HepG2 (cell line): ENCODE results near the gene TENT5A. TPM values are rescaled to one million over a fixed set of nuclear protein-coding genes. Genes with fewer than 3 reads are reported as not detected.

ENCODE experiments used
- ATAC-seq: fragments of 200-7000 bp; cut with Tn5 transposase; 3 replicates; pipeline ENCODE4 v1.9.1; 2020; ENCODE audit warnings: mild to moderate bottlenecking, moderate library complexity
- BruUV-seq: library from RNA; stranded (reverse); fragments of 400-500 nt; replicated peaks from 2 replicates; lab custom pipeline; 2021; lab: Mats Ljungman, UMichigan
- CTCF ChIA-PET: fragments of 300-600 bp; formaldehyde crosslinking; extraction: SDS; loops from one replicate; lab custom pipeline; 2021; ENCODE audit warnings: low total read pairs, inconsistent platforms, low intra/inter-chr PET ratio; lab: Yijun Ruan, JAX
- POLR2A ChIA-PET: fragments of 350-600 bp; sonication (Branson Sonifier 250); formaldehyde crosslinking; loops from one replicate; lab custom pipeline; 2020; ENCODE audit warnings: antibody characterized with exemption, inconsistent platforms; lab: Yijun Ruan, JAX
- DNase-seq: peaks from one replicate; pipeline ENCODE4 v3.0.0-alpha.2; 2015; ENCODE audit warnings: low spot score
- FAIRE-seq: peaks from 3 replicates; lab custom pipeline; 2011; peaks lifted over from hg19 to GRCh38; lab: Jason Lieb, UNC
- H2AFZ ChIP-seq: one replicate; pipeline ENCODE4 v1.6.1; 2011; ENCODE audit warnings: low read length, inconsistent platforms
- H3K27ac ChIP-seq: fragments of 300-600 bp; 3 replicates; pipeline ENCODE4 v1.8.0; 2011; ENCODE audit warnings: mixed run types, mild to moderate bottlenecking, mixed read lengths, low read length, inconsistent platforms; ENCODE audit not compliant: insufficient read depth; ENCODE audit errors: extremely low read length
- H3K27me3 ChIP-seq, 2 experiments: fragments of 200-600 bp in 1 of 2; 2 replicates in 1 of 2; 3 replicates in 1 of 2; pipeline versions ENCODE4 v1.6.0 to v1.8.0; 2011; ENCODE audit warnings: low read length in 2 of 2, mild to moderate bottlenecking in 2 of 2, moderate library complexity in 2 of 2, inconsistent platforms in 1 of 2; ENCODE audit not compliant: insufficient read depth in 2 of 2, control insufficient read depth in 1 of 2
- H3K36me3 ChIP-seq, 2 experiments: fragments of 200-600 bp in 1 of 2; replicated peaks in 1 of 2; 2 replicates in 1 of 2; 3 replicates in 1 of 2; pipeline versions ENCODE4 v1.5.1 to v1.8.0; 2011; ENCODE audit warnings: low read length in 2 of 2, inconsistent platforms in 1 of 2; ENCODE audit not compliant: insufficient read depth in 2 of 2, control insufficient read depth in 1 of 2
- H3K4me1 ChIP-seq: 2 replicates; pipeline ENCODE4 v1.5.1; 2012; ENCODE audit warnings: low read length, inconsistent platforms; ENCODE audit not compliant: insufficient read depth
- H3K4me2 ChIP-seq: 2 replicates; pipeline ENCODE4 v1.6.0; 2011; ENCODE audit warnings: low read depth, low read length, inconsistent platforms
- H3K4me3 ChIP-seq, 3 experiments: fragments of 200-600 bp in 1 of 3; sonication (generic), shearing (Covaris generic) in 1 of 3; replicated peaks in 1 of 3; 2 replicates each; pipeline ENCODE4 v1.5.1; 2011 to 2016; ENCODE audit warnings: low read length in 3 of 3, inconsistent platforms in 2 of 3, low read depth in 2 of 3, mild to moderate bottlenecking in 2 of 3, control low read depth in 1 of 3, mixed read lengths in 1 of 3; ENCODE audit not compliant: insufficient read depth in 1 of 3
- H3K79me2 ChIP-seq: one replicate; pipeline ENCODE4 v1.6.1; 2011; ENCODE audit warnings: low read length, inconsistent platforms; ENCODE audit not compliant: insufficient read depth
- H3K9ac ChIP-seq: 2 replicates; pipeline ENCODE4 v1.6.0; 2011; ENCODE audit warnings: mild to moderate bottlenecking, low read depth, low read length, inconsistent platforms; ENCODE audit not compliant: insufficient read depth
- H3K9me3 ChIP-seq: 2 replicates; pipeline ENCODE4 v1.5.1; 2012; ENCODE audit warnings: mild to moderate bottlenecking, low read length
- H4K20me1 ChIP-seq: 2 replicates; pipeline ENCODE4 v1.6.0; 2011; ENCODE audit warnings: inconsistent platforms, mild to moderate bottlenecking, low read length, moderate library complexity; ENCODE audit not compliant: insufficient read depth
- DR1 ChIP-seq: sonication (generic); formaldehyde crosslinking; IDR thresholded peaks from 2 replicates; pipeline ENCODE4 v1.8.0; 2021; ENCODE audit warnings: mild to moderate bottlenecking, missing genetic modification reagents, inconsistent platforms
- FOXO1 ChIP-seq: sonication (generic); formaldehyde crosslinking; IDR thresholded peaks from 2 replicates; pipeline ENCODE4 v1.4.0; 2020; ENCODE audit warnings: missing genetic modification reagents
- GTF2F1 ChIP-seq: fragments of 150-350 bp; IDR thresholded peaks from 2 replicates; pipeline ENCODE4 v1.6.1; 2014; ENCODE audit warnings: low read length
- MAFF ChIP-seq: IDR thresholded peaks from 2 replicates; pipeline ENCODE4 v1.6.1; 2011; ENCODE audit warnings: low read depth, low read length, improper control_type of control experiment
- MAFG ChIP-seq: sonication (generic); formaldehyde crosslinking; IDR thresholded peaks from 2 replicates; pipeline ENCODE4 v1.5.1; 2020; ENCODE audit warnings: mild to moderate bottlenecking, missing genetic modification reagents
- THAP11 ChIP-seq: IDR thresholded peaks from 2 replicates; pipeline ENCODE4 v1.6.1; 2016; ENCODE audit warnings: missing biosample characterization, missing genetic modification reagents
- YEATS4 ChIP-seq: sonication (generic); formaldehyde crosslinking; IDR thresholded peaks from 2 replicates; pipeline ENCODE4 v1.4.0; 2020; ENCODE audit warnings: missing genetic modification reagents, borderline replicate concordance
- ZFP62 ChIP-seq: sonication (generic); formaldehyde crosslinking; IDR thresholded peaks from 2 replicates; pipeline ENCODE4 v1.4.0; 2020; ENCODE audit warnings: missing genetic modification reagents
- ZNF17 ChIP-seq: sonication (generic); formaldehyde crosslinking; IDR thresholded peaks from 2 replicates; pipeline ENCODE4 v1.5.0; 2020; ENCODE audit warnings: mild to moderate bottlenecking, missing genetic modification reagents
- ZNF839 ChIP-seq: sonication (generic); formaldehyde crosslinking; IDR thresholded peaks from 2 replicates; pipeline ENCODE4 v1.4.0; 2020; ENCODE audit warnings: missing genetic modification reagents, mild to moderate bottlenecking, borderline replicate concordance
- WGBS: methylation state at CpG from one replicate; pipeline ENCODE4 v1.1.6; 2017; ENCODE audit warnings: low lambda C conversion rate; 5-methylcytosine and 5-hydroxymethylcytosine counted together
- in situ Hi-C: cut with HindIII; loops from 2 replicates; pipeline ENCODE4 v1.10.0; 2017; ENCODE audit warnings: low pct_unique_long_range_greater_than_20kb; ENCODE audit not compliant: extremely low pct_ligation_motif_present
- intact Hi-C: fragments of 100-400 bp; cut with micrococcal nuclease; formaldehyde crosslinking; loops from one replicate; pipeline ENCODE4 v1.10.0; 2022; ENCODE audit not compliant: unreplicated experiment
- polyA plus RNA-seq, 8 experiments: library from polyadenylated mRNA; depleted of rRNA in 3 of 8; stranded (reverse) in 7 of 8; unstranded in 1 of 8; fragments of >200 nt; fragmentation: Illumina TruSeq in 4 of 8; extraction: Trizol in 4 of 8; gene quantifications; 2 replicates each; pipeline versions ENCODE4 v1.2.1 to v1.2.3, GENCODE V29; 2011 to 2016; ENCODE audit warnings: low read depth in 4 of 8, missing spikeins in 1 of 8, mixed read lengths in 1 of 8; ENCODE audit not compliant: insufficient read depth in 1 of 8
- total RNA-seq, 5 experiments: library from RNA; depleted of rRNA; stranded (reverse); fragments of >200 nt; fragmentation: Illumina TruSeq; extraction: Trizol; gene quantifications; 2 replicates each; pipeline ENCODE4 v1.2.3, GENCODE V29; 2016; ENCODE audit warnings: low read depth in 1 of 5
- TF ChIP-seq, protein P1 (sequence below): sonication (generic); formaldehyde crosslinking; IDR thresholded peaks from 2 replicates; pipeline ENCODE4 v1.5.0; 2020; ENCODE audit warnings: mild to moderate bottlenecking, missing genetic modification reagents
- TF ChIP-seq, protein P2 (sequence below): sonication (generic); formaldehyde crosslinking; IDR thresholded peaks from 2 replicates; pipeline ENCODE4 v1.5.0; 2020; ENCODE audit warnings: mild to moderate bottlenecking, missing genetic modification reagents, borderline replicate concordance
- TF ChIP-seq, protein P3 (sequence below): sonication (generic); formaldehyde crosslinking; IDR thresholded peaks from 2 replicates; pipeline ENCODE4 v1.5.0; 2020; ENCODE audit warnings: mild to moderate bottlenecking, missing genetic modification reagents, borderline replicate concordance
- TF ChIP-seq, protein P4 (sequence below), 2 experiments: IDR thresholded peaks; 2 replicates each; pipeline ENCODE4 v1.6.1; 2011 to 2012; ENCODE audit warnings: low read length in 2 of 2, borderline replicate concordance in 1 of 2, low read depth in 1 of 2, mild to moderate bottlenecking in 1 of 2, moderate library complexity in 1 of 2

TENT5A gene
- total and polyA plus RNA-seq, 2 of the 13 experiments (the other 11 are each of a cell fraction or from before 2014, with no cell fraction given) = 8.0 to 13.8 TPM

DNA sequence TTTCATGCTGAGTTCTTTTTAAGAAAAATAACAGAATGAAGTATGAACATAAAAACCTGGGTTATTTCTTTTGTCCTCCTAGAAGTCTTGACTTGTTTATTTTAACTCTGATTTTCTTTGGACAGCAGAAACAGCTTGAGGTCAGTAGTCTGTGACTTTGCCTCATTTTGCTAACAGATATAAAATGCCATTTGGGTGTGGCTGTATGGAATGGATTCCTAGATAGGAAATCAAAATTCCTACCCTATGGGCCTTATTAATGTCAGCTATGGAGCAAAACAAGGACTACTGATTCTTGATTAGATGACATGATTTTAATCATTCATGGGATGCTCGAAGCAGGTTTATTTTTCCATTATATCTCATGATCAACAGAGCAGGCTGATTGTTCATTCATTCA, 46.8 kb upstream of the TENT5A start:
- intact Hi-C loops = no loop called here
- no peak overlapping the region for H3K4me3 ChIP-seq
- BruUV-seq = no TSS peak

More for the DNA sequence above, 46.8 kb upstream of the TENT5A start:
- CTCF ChIA-PET = no interaction called here
- Histone ChIP-seq H3K4me2 (no peak overlapping the region), H3K4me1 (no peaks in the 10 kb centered on the region), H3K36me3 (no peaks in the 10 kb centered on the region), H3K9me3 (no peaks in the 10 kb centered on the region), H3K27ac (no peak overlapping the region), H3K9ac (no peak overlapping the region), H4K20me1 (no peaks in the 10 kb centered on the region), H2AFZ (no peak overlapping the region), H3K27me3 (no peaks in the 10 kb centered on the region), H3K79me2 (no peaks in the 10 kb centered on the region)
- in situ Hi-C loops = no loop called here
- TF ChIP-seq GTF2F1 (no peak), ZNF839 (CRISPR knock-in tag) (no peak), YEATS4 (CRISPR knock-in tag) (no peak), DR1 (no peak), ZNF17 (no peak), FOXO1 (CRISPR knock-in tag) (no peak), MAFF (no peak), MAFG (no peak), ZFP62 (CRISPR knock-in tag) (no peak), THAP11 (CRISPR knock-in tag) (no peak)
- TF ChIP-seq, protein P1, sequence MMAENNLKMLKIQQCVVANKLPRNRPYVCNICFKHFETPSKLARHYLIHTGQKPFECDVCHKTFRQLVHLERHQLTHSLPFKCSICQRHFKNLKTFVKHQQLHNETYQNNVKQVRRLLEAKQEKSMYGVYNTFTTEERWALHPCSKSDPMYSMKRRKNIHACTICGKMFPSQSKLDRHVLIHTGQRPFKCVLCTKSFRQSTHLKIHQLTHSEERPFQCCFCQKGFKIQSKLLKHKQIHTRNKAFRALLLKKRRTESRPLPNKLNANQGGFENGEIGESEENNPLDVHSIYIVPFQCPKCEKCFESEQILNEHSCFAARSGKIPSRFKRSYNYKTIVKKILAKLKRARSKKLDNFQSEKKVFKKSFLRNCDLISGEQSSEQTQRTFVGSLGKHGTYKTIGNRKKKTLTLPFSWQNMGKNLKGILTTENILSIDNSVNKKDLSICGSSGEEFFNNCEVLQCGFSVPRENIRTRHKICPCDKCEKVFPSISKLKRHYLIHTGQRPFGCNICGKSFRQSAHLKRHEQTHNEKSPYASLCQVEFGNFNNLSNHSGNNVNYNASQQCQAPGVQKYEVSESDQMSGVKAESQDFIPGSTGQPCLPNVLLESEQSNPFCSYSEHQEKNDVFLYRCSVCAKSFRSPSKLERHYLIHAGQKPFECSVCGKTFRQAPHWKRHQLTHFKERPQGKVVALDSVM (CRISPR knock-in tag) = no peak
- TF ChIP-seq, protein P2, sequence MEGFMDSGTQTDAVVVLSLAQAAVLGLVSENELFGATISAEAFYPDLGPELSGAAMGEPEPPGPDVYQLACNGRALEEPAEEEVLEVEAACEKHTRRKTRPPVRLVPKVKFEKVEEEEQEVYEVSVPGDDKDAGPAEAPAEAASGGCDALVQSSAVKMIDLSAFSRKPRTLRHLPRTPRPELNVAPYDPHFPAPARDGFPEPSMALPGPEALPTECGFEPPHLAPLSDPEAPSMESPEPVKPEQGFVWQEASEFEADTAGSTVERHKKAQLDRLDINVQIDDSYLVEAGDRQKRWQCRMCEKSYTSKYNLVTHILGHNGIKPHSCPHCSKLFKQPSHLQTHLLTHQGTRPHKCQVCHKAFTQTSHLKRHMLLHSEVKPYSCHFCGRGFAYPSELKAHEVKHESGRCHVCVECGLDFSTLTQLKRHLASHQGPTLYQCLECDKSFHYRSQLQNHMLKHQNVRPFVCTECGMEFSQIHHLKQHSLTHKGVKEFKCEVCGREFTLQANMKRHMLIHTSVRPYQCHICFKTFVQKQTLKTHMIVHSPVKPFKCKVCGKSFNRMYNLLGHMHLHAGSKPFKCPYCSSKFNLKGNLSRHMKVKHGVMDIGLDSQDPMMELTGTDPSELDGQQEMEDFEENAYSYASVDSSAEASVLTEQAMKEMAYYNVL = no peak
- TF ChIP-seq, protein P3, sequence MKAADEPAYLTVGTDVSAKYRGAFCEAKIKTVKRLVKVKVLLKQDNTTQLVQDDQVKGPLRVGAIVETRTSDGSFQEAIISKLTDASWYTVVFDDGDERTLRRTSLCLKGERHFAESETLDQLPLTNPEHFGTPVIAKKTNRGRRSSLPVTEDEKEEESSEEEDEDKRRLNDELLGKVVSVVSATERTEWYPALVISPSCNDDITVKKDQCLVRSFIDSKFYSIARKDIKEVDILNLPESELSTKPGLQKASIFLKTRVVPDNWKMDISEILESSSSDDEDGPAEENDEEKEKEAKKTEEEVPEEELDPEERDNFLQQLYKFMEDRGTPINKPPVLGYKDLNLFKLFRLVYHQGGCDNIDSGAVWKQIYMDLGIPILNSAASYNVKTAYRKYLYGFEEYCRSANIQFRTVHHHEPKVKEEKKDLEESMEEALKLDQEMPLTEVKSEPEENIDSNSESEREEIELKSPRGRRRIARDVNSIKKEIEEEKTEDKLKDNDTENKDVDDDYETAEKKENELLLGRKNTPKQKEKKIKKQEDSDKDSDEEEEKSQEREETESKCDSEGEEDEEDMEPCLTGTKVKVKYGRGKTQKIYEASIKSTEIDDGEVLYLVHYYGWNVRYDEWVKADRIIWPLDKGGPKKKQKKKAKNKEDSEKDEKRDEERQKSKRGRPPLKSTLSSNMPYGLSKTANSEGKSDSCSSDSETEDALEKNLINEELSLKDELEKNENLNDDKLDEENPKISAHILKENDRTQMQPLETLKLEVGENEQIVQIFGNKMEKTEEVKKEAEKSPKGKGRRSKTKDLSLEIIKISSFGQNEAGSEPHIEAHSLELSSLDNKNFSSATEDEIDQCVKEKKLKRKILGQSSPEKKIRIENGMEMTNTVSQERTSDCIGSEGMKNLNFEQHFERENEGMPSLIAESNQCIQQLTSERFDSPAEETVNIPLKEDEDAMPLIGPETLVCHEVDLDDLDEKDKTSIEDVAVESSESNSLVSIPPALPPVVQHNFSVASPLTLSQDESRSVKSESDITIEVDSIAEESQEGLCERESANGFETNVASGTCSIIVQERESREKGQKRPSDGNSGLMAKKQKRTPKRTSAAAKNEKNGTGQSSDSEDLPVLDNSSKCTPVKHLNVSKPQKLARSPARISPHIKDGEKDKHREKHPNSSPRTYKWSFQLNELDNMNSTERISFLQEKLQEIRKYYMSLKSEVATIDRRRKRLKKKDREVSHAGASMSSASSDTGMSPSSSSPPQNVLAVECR (CRISPR knock-in tag) = no peak
- TF ChIP-seq, protein P4, sequence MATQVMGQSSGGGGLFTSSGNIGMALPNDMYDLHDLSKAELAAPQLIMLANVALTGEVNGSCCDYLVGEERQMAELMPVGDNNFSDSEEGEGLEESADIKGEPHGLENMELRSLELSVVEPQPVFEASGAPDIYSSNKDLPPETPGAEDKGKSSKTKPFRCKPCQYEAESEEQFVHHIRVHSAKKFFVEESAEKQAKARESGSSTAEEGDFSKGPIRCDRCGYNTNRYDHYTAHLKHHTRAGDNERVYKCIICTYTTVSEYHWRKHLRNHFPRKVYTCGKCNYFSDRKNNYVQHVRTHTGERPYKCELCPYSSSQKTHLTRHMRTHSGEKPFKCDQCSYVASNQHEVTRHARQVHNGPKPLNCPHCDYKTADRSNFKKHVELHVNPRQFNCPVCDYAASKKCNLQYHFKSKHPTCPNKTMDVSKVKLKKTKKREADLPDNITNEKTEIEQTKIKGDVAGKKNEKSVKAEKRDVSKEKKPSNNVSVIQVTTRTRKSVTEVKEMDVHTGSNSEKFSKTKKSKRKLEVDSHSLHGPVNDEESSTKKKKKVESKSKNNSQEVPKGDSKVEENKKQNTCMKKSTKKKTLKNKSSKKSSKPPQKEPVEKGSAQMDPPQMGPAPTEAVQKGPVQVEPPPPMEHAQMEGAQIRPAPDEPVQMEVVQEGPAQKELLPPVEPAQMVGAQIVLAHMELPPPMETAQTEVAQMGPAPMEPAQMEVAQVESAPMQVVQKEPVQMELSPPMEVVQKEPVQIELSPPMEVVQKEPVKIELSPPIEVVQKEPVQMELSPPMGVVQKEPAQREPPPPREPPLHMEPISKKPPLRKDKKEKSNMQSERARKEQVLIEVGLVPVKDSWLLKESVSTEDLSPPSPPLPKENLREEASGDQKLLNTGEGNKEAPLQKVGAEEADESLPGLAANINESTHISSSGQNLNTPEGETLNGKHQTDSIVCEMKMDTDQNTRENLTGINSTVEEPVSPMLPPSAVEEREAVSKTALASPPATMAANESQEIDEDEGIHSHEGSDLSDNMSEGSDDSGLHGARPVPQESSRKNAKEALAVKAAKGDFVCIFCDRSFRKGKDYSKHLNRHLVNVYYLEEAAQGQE (IDR thresholded peaks at IDR 0.05; ENCODE audit: borderline replicate concordance in 1 of 2, low read depth in 1 of 2, low read length in 2 of 2) = no peak
- DNase-seq = no peak
- WGBS = 16% methylated on average over 1 of the region's 1 CpG
- no peak for ATAC-seq
- POLR2A ChIA-PET = no interaction called here
- no peak for FAIRE-seq
